ENCODE data around the gene MFSD12.

The MFSD12 gene

DNA sequence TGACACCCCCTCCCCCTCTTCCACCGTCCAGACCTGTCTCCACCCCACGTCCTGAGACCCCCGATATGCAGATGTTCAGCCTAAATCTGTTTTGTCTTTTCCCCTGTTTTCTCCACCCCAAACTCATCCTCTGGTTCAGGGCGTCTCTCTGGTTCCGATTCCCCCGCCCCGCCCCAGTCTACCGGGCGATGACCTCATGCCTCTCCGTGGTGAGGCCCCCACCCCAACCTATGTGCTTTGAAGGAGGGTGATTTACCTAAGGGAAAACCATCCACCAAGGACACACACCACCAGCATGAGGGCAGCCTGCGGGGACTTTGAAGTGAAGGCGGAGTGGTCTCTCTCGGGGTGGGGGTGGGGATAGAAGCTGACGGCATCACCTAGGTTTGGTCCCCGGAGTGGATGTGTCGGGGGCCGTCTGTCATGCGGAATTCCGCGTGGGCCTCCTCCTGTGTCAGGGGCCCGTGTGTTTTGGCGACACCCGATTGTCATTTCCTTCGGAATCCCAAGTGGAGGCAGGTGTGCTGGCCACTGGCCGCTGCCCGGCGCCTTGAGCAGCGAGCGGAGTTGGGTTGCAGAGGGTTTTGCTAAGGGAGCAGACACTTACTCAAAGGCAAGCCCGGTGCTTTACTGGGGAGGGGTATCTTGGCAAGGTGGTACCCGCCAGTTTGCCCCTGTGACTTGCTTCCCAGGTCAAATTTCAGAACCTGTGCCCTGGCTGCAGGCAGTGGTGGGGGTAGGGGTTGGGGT lies 49.8 kb downstream of the MFSD12 start:
- TF ChIP-seq, protein P1, sequence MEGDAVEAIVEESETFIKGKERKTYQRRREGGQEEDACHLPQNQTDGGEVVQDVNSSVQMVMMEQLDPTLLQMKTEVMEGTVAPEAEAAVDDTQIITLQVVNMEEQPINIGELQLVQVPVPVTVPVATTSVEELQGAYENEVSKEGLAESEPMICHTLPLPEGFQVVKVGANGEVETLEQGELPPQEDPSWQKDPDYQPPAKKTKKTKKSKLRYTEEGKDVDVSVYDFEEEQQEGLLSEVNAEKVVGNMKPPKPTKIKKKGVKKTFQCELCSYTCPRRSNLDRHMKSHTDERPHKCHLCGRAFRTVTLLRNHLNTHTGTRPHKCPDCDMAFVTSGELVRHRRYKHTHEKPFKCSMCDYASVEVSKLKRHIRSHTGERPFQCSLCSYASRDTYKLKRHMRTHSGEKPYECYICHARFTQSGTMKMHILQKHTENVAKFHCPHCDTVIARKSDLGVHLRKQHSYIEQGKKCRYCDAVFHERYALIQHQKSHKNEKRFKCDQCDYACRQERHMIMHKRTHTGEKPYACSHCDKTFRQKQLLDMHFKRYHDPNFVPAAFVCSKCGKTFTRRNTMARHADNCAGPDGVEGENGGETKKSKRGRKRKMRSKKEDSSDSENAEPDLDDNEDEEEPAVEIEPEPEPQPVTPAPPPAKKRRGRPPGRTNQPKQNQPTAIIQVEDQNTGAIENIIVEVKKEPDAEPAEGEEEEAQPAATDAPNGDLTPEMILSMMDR (IDR thresholded peaks at IDR 0.05; ENCODE audit: control insufficient read depth, insufficient read depth, low read depth, low read length, missing control alignments), result no peak
- peak overlapping the region; percentile 83 for H3K4me3 ChIP-seq (ENCODE audit: control insufficient read depth, low read depth, low read length)
- DNase-seq (ENCODE audit: low read depth), result no peak

DNA sequence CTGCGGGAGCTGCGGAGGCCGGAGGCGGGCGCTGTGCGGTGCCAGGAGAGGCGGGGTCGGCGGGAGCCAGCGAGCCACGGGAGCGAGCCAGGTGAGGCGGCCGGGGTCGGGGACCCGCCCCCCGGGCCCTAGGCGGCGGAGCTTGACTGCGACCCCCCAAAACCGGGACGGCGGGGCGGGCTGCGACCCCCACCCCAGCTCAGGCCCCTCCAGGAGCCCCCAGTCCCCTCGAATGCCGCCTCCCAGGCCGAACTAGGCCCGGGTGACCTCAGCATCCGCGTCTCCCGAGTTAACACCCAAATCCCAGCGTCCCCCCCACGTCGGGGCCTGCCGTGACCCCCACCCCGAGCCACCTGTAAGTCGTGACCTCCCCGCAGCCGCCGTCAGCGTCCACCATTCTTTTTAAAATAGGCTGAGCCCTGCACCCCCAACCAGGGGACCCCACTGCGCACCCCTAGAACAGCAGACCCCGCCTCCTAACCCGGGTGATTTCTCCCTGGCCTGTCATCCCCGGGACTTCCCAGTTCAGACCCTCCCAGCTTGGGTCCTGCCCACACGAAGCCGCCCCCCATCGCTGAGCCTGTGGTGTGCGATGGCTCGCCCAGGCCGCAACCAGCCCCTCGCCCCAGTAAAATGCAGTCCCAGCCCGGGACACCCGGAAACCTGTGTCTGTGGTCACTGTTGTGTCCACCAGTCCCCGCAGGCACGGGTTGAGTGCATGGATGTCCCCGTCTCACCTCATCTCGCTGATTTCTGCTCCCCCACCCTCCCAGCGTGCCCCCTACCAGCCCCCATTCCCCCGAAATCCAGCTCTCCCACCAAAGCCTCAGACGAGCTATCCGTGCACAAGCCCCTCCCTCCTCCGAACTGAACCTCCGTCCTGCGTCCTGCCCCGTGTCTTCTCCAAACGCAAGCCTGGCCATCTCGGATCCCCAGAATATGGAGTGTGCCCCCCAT lies 50.7 kb downstream of the MFSD12 start:
- TF ChIP-seq, protein P1 (IDR thresholded peaks at IDR 0.05; ENCODE audit: control insufficient read depth, insufficient read depth, low read depth, low read length, missing control alignments), result no peak
- no peak for DNase-seq (ENCODE audit: low read depth)
- peak overlapping the region; percentile 83 for H3K4me3 ChIP-seq (ENCODE audit: control insufficient read depth, low read depth, low read length)

DNA sequence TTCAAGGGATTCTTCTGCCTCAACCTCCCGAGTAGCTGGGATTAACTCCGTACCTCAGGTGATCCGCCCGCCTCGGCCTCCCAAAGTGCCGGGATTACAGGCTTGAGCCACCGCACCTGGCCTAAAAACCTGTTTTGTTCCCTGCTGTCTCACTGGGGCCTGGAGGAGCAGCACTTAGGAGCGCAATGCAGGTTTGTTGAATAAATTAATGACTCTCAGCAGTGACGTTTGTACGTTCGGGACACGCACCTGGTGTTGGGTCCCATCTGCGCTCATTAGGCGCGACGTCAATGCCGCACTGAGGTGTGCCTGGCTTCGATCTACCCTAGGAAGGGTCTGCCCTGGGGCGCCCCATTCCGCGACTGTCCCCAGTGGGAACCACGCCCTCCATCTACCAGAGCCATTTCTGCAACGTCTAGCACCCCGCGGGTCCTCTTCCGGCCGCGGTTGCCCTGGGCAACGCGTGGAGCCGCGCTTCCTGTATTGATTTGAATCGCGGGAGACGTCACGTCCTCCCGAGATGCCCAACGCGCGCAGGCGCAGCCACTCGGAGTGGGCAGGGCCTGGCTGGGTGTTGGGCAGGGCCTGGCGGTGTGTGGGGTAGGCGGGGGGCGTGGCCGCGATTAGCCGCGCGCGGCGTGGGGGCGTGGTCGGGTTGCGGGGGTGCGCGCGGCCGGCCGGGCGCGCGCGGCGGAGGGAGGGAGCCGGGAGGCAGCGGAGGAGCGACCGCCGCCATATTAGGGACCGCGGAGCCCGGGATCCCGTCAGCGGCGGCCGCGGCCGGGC lies 51.6 kb downstream of the MFSD12 start, which contains the start of gene FZR1:
Gene FZR1 (plus strand): TSS at position 714 of the 786 bp plus-strand sequence. CDS start 16,679 bp downstream, outside the sequence.
- TF ChIP-seq, protein P1 (IDR thresholded peaks at IDR 0.05; ENCODE audit: control insufficient read depth, insufficient read depth, low read depth, low read length, missing control alignments), result no peak
- peak; percentile 86 for DNase-seq (ENCODE audit: low read depth)
- H3K4me3 ChIP-seq (ENCODE audit: control insufficient read depth, low read depth, low read length), result peak within 1 kb of the TSS; percentile 83

DNA sequence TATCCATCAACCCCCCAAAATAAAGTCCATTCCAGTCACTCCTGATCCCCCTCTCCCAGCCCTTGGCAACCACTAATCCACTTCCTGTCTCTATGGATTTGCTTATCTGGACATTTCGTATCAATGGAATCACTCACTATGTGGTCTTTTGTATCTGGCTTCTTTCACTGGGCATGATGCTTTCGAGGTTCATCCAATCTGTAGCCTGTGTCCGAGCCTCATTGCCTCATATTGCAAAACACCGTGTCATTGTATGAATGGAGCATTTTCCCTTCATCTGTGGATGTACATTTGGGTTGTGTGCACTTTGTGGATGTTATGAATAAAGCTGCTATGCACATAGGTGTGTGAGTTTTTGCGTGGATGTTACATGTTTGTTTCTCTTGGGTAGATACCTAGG lies 52.7 kb downstream of the MFSD12 start:
- H3K4me3 ChIP-seq (ENCODE audit: control insufficient read depth, low read depth, low read length), result no peak overlapping the region
- DNase-seq (ENCODE audit: low read depth), result no peak
- TF ChIP-seq, protein P1 (IDR thresholded peaks at IDR 0.05; ENCODE audit: control insufficient read depth, insufficient read depth, low read depth, low read length, missing control alignments), result no peak

DNA sequence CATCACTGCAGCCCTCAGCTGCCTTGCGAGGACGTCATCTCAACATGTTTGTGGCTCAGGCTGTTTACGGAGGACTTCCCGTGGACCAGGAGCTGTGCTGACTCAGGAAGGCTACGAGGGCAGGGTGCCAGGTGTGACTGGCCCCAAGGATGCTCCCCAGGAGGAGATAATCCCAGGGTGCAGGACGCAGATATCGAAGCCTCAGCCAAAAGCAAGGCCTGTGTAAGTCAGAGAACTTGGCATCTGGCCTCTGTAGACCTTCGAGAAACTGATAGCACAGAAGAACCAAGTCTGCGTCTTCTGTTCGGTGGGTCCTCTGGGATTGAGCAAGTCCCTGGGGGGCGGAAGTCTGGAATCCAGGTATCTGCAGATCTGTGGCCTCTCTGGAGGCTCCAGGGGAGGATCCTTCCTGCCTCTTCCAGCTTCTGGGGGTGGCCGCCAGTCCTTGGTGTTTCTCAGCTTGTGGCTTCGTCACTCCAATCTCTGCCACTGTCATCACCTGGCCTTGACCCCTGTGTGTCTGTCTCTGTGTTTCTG lies 54.3 kb downstream of the MFSD12 start:
- TF ChIP-seq, protein P1 (IDR thresholded peaks at IDR 0.05; ENCODE audit: control insufficient read depth, insufficient read depth, low read depth, low read length, missing control alignments), result no peak
- no peak overlapping the region for H3K4me3 ChIP-seq (ENCODE audit: control insufficient read depth, low read depth, low read length)
- no peak for DNase-seq (ENCODE audit: low read depth)

DNA sequence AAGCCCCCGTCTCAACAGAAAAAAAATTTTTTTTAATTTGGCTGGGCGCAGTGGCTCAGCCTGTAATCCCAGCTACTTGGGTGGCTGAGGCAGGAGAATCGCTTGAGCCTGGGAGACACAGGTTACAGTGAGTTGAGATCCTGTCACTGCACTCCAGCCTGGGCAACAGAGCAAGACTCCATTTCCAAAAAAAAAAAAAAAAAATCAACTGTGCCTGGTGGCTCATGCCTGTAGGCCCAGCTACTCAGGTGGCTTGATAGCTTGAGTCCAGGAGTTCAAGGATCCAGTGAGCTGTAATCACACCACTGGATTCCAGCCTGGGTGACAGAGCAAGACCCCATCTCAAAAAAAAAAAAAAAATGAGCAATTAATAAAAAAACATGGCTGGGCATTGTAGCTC lies 55.6 kb downstream of the MFSD12 start:
- no peak for DNase-seq (ENCODE audit: low read depth)
- H3K4me3 ChIP-seq (ENCODE audit: control insufficient read depth, low read depth, low read length), result no peak overlapping the region
- TF ChIP-seq, protein P1 (IDR thresholded peaks at IDR 0.05; ENCODE audit: control insufficient read depth, insufficient read depth, low read depth, low read length, missing control alignments), result no peak

All from AG09309 (cell line).